Stomach (tissue), 9 donors: ENCODE data around the gene PCDH15. TPM values are rescaled to one million over a fixed set of nuclear protein-coding genes. Genes with fewer than 3 reads are reported as not detected.

Experiments used
- DNase-seq, 2 donors: peaks; one replicate each; pipeline versions ENCODE4 v3.0.0 to v3.0.0-alpha.2; 2013 to 2019
- H3K27ac ChIP-seq, 5 donors: fragments of 200-600 bp in 4 of 5; sonication (generic) in 4 of 5; one replicate each; pipeline ENCODE4 v1.5.1; 2013 to 2019; ENCODE audit warnings: mild to moderate bottlenecking in 1 of 5, moderate library complexity in 1 of 5
- H3K27me3 ChIP-seq, 3 donors: fragments of 200-600 bp; sonication (generic); one replicate each; pipeline ENCODE4 v1.5.1; 2017 to 2019; ENCODE audit warnings: mixed run types in 1 of 3
- H3K36me3 ChIP-seq, 4 donors: fragments of 200-600 bp; sonication (generic); 1 replicate in 3 of 4; 2 replicates in 1 of 4; pipeline ENCODE4 v1.5.1; 2016 to 2019
- H3K4me1 ChIP-seq, 4 donors: fragments of 200-600 bp; sonication (generic); one replicate each; pipeline ENCODE4 v1.5.1; 2016 to 2019
- H3K4me3 ChIP-seq, 4 donors: fragments of 200-600 bp; sonication (generic) in 3 of 4; one replicate each; pipeline ENCODE4 v1.5.1; 2016 to 2019; ENCODE audit warnings: mild to moderate bottlenecking in 1 of 4
- H3K9me3 ChIP-seq, 4 donors: fragments of 200-600 bp; sonication (generic); one replicate each; pipeline ENCODE4 v1.5.1; 2016 to 2019
- CTCF ChIP-seq, 7 experiments: fragments of 450-650 bp in 4 of 7; fragments of 200-600 bp in 3 of 7; sonication (generic) in 3 of 7; IDR thresholded peaks; one replicate each; pipeline ENCODE4 v1.5.1; 2016 to 2019; ENCODE audit warnings: antibody characterized with exemption in 7 of 7, control low read depth in 2 of 7, mild to moderate bottlenecking in 1 of 7
- EP300 ChIP-seq: sonication (generic); formaldehyde crosslinking; IDR thresholded peaks from one replicate; pipeline ENCODE4 v1.6.1; 2017; ENCODE audit warnings: antibody characterized with exemption
- POLR2A ChIP-seq, 4 donors: fragments of 450-650 bp; IDR thresholded peaks; one replicate each; pipeline ENCODE4 v1.6.1; 2016; ENCODE audit warnings: antibody characterized with exemption in 4 of 4, control low read depth in 2 of 4, mild to moderate bottlenecking in 1 of 4, moderate library complexity in 1 of 4
- POLR2AphosphoS5 ChIP-seq, 3 donors: sonication (generic); formaldehyde crosslinking; IDR thresholded peaks; one replicate each; pipeline ENCODE4 v1.6.1; 2016; ENCODE audit warnings: antibody characterized with exemption in 3 of 3
- WGBS, 5 donors: extraction: QIAGEN DNeasy Blood & Tissue Kit in 3 of 5; methylation state at CpG; one replicate each; pipeline versions ENCODE4 v1.1.5 to v1.1.7; 2013 to 2018; 5-methylcytosine and 5-hydroxymethylcytosine counted together
- intact Hi-C: fragments of 100-400 bp; cut with DNase I; formaldehyde crosslinking; loops from one replicate; pipeline ENCODE4 v1.15.1; 2023; ENCODE audit warnings: low total_unique reads
- polyA plus RNA-seq, 3 donors: library from polyadenylated mRNA; stranded (reverse); fragments of 200-250 nt; gene quantifications; one replicate each; pipeline ENCODE4 v1.2.3, GENCODE V29; 2013
- total RNA-seq, 5 donors: library from RNA; depleted of rRNA; stranded (reverse); fragments of >200 nt; gene quantifications; one replicate each; pipeline versions ENCODE4 v1.1.0 to v1.2.3, GENCODE V29; 2014 to 2016
- donor health status: healthy with polysubstance abuse.
- donor health status: Bipolar disorder and iron deficiency.
- donor health status: healthy.

Gene PCDH15
- total and polyA plus RNA-seq, 8 donors, result 3.7 TPM; not detected in 7

- H3K27ac ChIP-seq, result no peak overlapping the region
- no peak overlapping the region for H3K4me3 ChIP-seq
- no peaks in the 10 kb centered on the region for H3K9me3 ChIP-seq
- 51 to 59% (median 57%) methylated on average over 3 of the region's 3 CpGs for WGBS, 5 donors
- H3K36me3 ChIP-seq, result no peaks in the 10 kb centered on the region
- H3K4me1 ChIP-seq, result no peaks in the 10 kb centered on the region
- TF ChIP-seq POLR2AphosphoS5 (IDR thresholded peaks at IDR 0.05), result no peak
- no peak for TF ChIP-seq EP300
- no peak for TF ChIP-seq POLR2A (IDR thresholded peaks at IDR 0.05)
- TF ChIP-seq CTCF (IDR thresholded peaks at IDR 0.05), result no peak
- no peak for DNase-seq
- intact Hi-C loops, result no loop called here
- H3K27me3 ChIP-seq, result no peaks in the 10 kb centered on the region
Observed at GRCh38 chr10:54125098-54125747, 675.8 kb downstream of the PCDH15 start.

- Histone ChIP-seq H3K4me3 (no peak overlapping the region), H3K27me3 (no peaks in the 10 kb centered on the region), H3K9me3 (no peaks in the 10 kb centered on the region), H3K36me3 (no peaks in the 10 kb centered on the region), H3K4me1 (no peaks in the 10 kb centered on the region), H3K27ac (no peak overlapping the region)
- TF ChIP-seq POLR2AphosphoS5 (IDR thresholded peaks at IDR 0.05) (no peak), CTCF (IDR thresholded peaks at IDR 0.05) (no peak), POLR2A (IDR thresholded peaks at IDR 0.05) (no peak), EP300 (no peak)
- WGBS, 5 donors, result 81 to 96% (median 86%) methylated on average over 6 of the region's 6 CpGs
- no peak for DNase-seq
- intact Hi-C loops, result no loop called here
Observed at GRCh38 chr10:54124209-54124885, 676.7 kb downstream of the PCDH15 start.

- no peaks in the 10 kb centered on the region for H3K4me1 ChIP-seq
- H3K4me3 ChIP-seq, result no peak overlapping the region
- TF ChIP-seq POLR2A (IDR thresholded peaks at IDR 0.05), result no peak
- TF ChIP-seq EP300, result no peak
- no peak for TF ChIP-seq CTCF (IDR thresholded peaks at IDR 0.05)
- TF ChIP-seq POLR2AphosphoS5 (IDR thresholded peaks at IDR 0.05), result no peak
- 0 to 55% (median 50%) methylated on average over 1 of the region's 1 CpG for WGBS, 5 donors
- H3K36me3 ChIP-seq, result no peaks in the 10 kb centered on the region
- DNase-seq, result no peak
- intact Hi-C loops, result no loop called here
- H3K9me3 ChIP-seq, result peaks cover 0 to 4% (median 2%) of the 10 kb centered on the region in 4 donors
- no peak overlapping the region for H3K27ac ChIP-seq
- H3K27me3 ChIP-seq, result no peaks in the 10 kb centered on the region
Observed at GRCh38 chr10:54120806-54121205, 680.2 kb downstream of the PCDH15 start.

GRCh38 chr10:54108961-54109360, 692.1 kb downstream of the PCDH15 start:
- DNase-seq, result no peak
- H3K27me3 ChIP-seq, result no peaks in the 10 kb centered on the region
- H3K4me1 ChIP-seq, result no peaks in the 10 kb centered on the region
- no peaks in the 10 kb centered on the region for H3K36me3 ChIP-seq
- H3K9me3 ChIP-seq, result peaks cover 0 to 3% (median 0%) of the 10 kb centered on the region in 4 donors
- 59 to 74% (median 68%) methylated on average over 2 of the region's 2 CpGs for WGBS, 5 donors
- no peak overlapping the region for H3K4me3 ChIP-seq
- TF ChIP-seq EP300 (no peak), POLR2A (IDR thresholded peaks at IDR 0.05) (no peak), POLR2AphosphoS5 (IDR thresholded peaks at IDR 0.05) (no peak), CTCF (IDR thresholded peaks at IDR 0.05) (no peak)
- intact Hi-C loops, result no loop called here
- H3K27ac ChIP-seq, result no peak overlapping the region
